Stimulated activated CD8-positive, alpha-beta memory T cell treated with anti-CD3 and anti-CD28 coated beads, Interleukin-15, amount 100 ng/mL, for 4 hours (primary cell): ENCODE results near the gene ULBP2.
"Not testable (repeated sequence)": the region's sequence is repeated elsewhere in the genome, so short reads cannot be mapped to it uniquely, and the experiment has no call there.

Experiments
- DNase-seq, 2 donors: peaks; one replicate each; pipeline ENCODE4 v3.0.0-alpha.2; 2020; ENCODE audit warnings: low read depth in 2 of 2

ULBP2 gene

DNA sequence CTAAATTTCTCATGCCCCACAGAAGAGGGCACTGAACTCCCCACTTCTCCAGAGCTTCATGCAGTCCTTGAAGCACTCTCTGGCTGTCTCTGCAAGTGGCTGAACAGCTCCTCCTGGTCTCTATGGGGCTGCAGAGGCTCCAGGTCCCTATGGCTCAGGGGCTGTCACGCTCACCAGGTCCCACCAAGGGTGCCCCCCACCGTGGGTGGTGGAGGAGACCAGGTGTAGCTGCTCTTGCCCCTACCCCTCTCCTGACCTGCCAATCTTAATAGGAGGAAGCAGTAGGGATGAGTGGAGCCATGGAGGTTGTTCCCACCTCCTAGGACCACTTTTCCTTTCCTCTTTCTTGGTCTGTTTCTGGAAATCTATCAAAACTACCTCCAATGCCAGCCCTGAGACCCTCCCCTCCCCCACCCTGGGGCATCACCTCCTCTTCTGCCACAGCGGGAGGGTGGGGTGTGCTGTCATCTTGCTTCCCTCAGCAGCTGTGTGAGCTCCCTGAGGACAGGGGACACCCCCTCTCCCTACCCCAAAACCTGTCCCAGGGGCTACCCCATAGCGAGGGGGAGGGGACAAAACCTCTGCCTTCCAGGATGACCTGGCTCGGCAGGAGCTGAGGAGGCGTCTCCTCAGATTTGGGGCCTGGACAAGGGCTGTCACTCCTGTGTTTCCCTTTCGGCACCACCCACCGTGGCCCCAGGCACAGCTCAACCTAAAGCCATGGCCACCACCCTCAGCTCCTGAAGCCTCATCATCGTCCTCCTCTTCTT is 31.9 kb upstream of the ULBP2 start:
- DNase-seq = no peak

DNA sequence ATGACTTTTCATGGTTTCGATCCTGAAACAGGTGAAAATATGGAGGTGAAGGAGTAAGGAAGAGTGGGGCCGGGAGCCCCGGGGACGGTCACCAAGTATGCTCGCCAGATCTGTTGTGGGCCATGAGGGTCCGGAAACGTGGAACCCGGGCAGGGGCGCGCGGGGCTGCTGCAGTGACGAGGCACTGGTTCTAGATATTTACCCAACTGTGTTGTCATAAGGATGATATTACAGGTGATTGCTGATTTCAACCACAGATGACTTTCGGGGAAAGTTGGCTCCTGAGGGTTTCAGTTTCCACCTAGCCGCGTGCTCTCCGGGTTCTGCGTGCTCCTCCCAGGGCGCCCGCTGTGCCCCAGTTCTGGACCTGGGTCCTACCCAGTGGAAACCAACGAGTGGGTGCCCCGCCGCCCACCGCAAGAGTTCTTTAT is 31.1 kb upstream of the ULBP2 start:
- DNase-seq = no peak

DNA sequence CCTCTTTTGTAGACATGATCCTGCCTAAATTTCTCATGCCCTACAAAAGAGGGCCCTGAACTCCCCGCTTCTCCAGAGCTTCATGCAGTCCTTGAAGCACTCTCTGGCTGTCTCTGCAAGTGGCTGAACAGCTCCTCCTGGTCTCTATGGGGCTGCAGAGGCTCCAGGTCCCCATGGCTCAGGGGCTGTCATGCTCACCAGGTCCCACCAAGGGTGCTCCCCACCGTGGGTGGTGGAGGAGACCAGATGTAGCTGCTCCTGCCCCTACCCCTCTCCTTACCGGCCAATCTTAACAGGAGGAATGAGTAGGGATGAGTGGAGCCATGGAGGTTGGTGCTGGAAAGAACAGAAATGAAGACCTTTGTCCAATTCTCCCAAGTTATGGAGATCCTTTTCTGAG is 29.1 kb upstream of the ULBP2 start:
- DNase-seq = not testable (repeated sequence)

DNA sequence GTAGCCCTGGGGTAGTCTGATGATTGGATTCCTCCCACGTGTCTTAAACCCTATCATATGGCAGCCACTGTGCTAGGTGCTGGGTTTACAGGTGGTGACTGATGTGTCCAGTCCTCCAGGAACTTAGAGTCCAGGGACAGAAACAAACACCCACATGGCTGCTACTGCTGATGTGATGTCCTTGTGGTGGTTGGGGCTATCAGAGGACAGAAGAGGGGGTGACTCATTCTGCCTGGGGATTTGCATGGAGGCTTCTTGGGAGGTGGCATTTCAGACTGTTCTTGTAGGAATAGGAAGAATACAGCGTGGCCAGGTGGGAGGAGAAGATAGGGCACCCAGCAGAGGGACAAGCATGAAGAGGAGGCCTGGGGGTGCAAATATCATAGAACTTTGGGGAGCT is 28.7 kb upstream of the ULBP2 start:
- no peak for DNase-seq

DNA sequence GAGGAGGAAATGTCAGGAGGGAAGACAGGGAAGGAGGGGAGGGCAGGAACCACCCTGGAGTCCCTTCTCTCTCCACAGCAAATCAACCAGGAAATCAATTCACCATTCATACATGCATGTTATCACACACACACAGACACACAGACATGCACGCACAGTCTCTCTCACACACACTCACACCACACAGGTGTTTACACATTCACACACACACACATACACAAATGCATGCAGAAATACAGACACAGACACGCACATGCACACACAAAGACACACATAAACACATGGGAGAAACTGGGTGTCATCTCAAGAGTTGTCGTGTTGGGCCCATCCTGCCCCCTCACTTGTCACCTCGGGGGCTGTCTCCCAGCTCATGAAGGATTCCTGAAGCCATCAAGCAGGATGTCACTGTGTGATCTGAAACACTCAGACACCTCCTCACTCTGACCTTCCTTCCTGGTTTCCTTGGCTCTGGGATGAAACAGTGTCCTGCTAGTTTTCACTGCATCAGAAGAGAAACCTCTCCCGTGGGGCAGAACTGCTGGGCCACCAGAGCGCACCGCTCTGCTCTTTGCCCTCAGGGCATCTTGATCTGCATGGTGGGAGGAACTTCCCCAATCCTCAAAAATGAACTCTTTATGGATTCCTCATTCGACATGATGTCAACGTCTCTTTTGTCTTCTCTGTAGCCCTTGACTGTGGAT is 28.1 kb upstream of the ULBP2 start:
- no peak for DNase-seq

DNA sequence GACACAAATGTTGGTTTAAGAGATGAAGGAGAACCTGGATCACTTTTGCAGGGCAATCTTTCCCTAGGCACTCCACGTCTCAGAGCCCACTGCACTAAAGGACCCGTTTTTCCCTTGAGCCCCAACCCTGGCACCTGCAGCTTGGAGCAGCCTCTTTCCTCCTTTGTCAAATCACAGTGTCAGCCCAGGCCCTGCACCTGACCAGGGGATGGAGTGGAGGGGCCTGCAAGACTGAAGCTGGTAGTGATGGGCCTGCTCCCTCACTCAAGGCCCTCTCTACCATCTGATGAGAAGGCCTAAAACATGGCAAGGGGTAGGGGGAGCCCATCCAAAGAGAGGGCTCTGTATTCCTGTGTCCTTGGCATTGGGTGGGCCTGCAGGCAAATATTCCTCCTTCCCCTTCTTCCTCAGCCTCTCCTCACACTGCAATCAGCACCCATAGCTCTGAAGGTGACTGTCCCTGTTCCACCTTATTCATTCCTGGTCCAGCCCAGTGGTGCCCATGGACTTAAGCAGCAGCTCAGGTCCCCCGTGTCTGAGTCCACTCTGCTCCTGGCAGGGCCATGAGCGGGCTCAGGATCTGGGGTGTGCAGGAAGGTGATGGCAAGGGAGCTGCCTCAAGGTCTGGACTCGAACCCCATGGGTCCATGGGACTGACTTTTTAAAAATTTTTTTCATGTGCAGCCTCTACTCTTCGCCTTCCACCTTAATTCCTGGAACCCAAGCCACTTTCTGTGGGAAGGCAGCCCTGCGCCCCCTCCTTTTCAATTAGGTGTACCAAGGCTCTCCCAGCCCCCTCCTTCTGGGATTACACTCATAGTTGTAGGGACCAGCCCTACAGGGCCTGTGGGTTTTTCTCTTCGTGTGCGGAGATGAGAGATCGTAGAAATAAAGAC is 25.6 kb upstream of the ULBP2 start:
- DNase-seq = no peak

DNA sequence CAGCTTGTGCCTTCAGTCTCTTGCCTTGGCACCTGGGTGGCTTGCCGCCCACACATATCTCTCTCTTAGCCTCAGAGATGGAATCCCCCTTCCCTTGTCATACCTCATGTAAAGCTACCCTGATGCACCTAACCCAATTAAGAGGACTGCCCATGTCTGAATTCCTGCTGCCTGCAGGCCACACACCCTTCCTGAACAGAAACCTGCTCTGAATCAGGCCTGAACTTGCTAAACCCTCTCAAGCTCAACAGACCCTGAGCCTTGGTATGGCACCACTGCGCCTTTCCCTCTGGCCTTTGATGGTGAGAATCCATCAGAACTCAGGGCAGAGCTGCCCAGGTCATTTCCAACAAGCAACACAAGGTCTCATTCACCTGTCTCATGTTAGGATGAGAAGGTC is 24.1 kb upstream of the ULBP2 start:
- DNase-seq = no peak

DNA sequence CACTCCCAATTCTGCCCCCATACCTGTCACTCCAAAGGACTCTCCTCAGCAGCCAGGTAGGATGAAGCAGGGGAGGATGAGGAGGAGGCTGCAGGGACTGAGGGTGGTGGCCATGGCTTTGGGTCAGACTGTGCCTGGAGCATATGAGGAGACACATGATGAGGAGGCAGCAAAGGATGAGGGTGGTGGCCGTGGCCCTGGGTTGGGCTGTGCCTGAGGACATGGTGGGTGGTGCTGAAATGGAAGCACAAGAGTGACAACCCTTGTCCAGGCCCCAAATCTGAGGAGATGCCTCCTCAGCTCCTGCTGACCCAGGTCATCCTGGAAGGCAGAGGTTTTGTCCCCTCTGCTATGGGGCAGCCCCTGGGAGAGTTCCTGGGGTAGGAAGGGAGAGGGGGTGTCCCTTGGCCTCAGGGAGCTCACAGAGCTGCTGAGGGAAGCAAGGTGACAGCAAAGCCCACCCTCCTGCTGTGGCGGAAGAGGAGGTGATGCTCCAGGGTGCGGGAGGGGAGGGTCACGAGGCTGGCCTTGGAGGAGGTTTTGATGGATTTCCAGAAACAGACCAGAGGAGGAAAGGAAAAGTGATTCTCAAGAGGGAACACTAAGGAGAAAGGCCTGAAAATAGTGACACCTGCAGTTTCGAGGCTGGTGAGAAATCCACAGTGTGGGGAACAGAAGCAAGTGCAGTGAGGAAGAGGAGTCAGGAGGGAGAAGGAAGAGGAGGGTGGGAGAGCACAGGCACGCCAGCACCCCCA is 23.5 kb upstream of the ULBP2 start:
- no peak for DNase-seq

DNA sequence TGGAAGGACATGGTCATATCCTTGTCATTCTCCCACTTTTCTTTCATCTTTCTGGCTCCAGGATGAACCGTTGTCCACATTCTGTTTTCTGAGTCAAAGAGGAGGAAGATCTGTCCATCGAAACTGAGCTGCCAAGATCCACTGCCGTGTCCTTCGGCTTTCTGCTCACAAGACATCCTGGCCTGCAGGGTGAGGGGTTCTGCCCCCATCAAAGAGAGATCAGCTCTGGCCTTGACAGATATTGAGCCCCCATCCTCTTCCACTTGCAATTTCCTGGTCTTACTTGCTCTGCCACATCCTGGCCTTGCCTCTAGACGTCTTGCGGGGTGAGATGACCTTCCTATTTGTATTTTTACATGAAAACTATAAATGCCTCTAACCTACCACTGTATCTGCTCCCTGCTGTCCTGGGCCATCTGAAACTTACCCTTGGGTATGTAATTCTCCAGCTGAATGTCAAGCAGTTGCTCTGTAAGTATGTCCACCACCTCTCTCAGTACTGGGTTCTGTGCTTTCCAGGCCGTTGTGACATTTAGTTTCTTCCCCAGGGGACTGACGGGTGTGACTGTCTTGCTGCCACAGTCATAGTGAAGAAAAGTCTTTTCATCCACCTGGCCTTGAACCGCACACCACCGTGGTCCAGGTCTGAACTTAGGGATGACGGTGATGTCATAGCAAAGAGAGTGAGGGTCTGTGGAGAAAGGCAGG is 22.5 kb upstream of the ULBP2 start:
- not testable (repeated sequence) for DNase-seq

DNA sequence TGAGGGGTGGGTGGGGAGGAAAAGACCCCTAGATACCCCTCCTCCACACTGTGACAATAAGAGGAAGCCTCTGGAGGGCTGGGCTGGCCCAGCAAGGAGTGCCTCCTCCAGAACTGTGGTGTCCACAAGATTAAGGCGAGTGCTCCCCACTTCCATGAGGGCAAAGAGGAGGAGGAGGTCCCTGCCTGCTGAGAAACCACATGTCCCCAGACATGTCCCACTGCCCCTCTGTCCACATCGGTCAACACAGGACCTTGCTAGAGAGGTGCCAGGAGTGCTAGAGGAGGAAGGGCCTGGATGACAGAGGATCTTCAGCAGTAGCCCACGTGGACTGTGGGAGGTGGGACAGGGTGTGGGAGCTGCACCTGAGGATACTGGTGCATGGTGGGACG is 22.0 kb upstream of the ULBP2 start:
- DNase-seq = no peak

DNA sequence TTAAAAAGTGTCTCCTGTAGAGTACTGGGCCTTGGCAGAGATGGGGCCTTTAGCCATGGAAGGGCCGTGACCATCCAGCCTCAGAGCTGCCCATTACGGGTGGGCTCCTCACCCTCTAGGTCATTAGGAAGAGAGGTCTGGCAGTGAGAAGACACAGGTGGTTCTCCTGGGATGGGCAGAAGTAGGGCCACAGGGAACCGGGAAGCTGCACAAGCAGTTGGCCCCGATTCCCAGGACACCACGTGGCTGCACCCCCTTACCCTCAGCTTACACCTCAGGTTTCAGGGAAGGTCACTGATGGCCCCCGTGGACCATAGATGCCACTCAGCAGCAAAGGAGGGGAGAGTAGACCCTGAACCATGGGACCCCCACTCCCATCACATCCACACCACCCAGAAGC is 20.5 kb upstream of the ULBP2 start:
- DNase-seq = no peak

DNA sequence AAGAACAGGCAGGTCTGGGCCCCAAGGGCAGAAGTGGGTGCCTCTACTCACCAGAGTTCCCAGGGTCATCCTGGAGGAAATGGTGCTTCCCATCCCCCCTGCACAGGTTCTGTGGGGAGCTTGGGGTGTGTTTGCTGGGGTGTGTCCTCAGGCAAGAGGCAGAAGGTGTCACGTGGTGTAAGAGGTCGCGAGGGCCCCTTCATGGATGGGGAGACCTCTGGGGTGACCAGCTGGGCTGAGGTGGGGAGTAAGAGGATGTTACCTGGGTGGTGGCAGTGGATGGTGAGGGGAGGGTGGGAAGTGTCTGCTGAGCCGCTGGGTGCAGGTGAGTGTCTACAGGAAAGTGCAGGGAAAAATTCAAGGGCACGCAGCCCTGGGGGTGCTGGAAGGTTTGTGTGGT is 19.7 kb upstream of the ULBP2 start:
- not testable (repeated sequence) for DNase-seq

DNA sequence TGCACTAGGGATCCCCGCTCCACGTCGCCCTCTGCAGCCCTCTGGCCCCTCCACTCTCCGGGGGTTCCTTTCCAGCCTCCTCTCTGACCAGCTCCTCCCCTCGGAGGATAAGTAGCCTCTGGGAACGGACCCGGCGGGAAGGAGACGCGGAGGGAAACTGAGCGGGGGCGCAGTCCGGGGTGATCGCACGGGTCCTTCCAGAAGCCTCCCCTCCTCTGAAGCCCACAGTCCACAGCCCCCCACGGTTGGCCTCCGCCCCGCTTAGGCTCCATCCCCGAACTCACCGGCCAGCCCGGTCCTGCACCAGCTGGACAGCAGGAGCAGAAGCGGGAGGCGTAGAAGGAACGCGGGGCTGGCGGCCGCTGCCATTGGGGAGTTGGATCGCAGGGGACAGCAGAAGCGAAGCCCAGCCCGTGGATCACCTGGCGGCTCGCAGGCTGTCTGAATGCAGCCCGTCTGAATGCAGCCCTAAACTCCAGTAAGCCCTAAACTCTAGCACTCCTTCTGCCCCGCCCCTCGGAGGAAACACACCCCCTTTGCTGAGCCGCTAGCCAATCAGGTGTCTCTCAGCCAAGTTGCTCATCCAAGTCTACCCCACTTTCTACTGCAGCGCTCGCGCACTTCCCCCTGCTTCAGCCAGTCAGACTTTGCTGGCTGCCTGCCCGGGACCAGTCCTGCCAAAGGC is 19.0 kb upstream of the ULBP2 start, which contains the start of gene RAET1G:
Gene RAET1G, minus strand, starts transcription at position 480 of the 685 bp plus-strand sequence. Its CDS starts 111 bp downstream, at position 369.
- DNase-seq = peak; percentile 58 to 73

DNA sequence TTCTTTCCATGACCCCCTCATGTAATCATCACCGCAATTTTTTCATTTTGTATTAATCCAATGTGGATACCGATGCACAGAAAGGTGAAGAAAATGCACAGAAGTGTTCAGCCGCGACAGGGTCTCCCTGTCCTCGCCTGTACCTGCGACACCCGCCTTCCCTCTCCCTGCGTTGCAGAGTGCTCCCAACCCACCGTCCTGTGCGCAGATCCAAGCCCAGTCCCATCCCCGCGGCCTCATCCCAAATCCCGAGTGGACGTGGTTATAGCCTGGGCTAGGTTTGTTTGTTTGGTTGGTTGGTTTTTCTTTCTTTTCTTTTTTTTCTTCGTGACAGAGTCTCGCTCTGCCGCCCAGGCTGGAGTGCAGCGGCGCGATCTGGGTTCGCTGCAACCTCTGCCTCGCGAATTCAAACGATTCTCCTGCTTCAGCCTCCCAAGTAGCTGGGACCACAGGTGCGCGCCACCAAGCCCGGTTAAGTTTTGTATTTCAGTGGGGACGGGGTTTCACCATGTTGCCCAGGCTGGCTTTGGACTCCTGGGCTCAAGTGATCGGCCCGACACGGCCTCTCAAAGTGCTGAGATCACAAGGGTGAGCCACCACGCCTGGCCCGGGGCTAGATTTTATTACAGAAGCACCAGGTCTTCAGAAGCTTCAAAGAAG is 18.4 kb upstream of the ULBP2 start:
- no peak for DNase-seq

DNA sequence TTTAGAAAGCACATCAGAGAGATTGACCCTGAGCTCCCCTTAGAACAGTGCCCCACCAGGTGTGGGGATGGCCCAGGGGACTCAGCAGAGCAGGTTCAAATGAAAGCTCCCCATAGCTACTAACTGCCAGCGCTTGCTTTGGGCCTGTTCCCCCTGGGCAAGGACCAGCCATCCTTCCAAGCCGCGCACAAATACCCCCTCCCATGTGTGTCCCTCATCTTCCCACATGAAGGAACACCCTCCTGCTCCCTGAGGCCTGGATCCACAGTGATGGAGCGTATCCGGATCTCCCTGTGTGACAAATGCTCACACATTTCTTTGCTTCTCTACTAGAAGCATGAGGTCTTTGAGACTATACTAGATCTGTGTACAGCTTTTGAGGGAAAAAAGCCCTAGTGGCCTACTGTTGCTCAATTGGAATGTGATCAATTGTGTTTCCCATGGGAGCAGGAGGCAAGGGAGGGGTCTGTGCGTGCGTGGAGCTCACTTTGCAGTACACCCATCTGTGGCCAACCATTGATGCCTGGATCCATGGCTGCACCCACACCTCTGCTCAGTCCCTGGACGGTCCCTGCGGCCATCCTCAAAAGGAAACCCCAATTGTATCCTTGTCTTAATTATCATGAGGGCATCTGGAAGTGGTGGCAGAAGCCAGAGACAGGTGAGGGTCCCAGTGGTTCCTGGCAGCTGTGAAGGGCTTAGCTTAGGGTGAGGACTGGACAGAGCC is 17.4 kb upstream of the ULBP2 start:
- no peak for DNase-seq

DNA sequence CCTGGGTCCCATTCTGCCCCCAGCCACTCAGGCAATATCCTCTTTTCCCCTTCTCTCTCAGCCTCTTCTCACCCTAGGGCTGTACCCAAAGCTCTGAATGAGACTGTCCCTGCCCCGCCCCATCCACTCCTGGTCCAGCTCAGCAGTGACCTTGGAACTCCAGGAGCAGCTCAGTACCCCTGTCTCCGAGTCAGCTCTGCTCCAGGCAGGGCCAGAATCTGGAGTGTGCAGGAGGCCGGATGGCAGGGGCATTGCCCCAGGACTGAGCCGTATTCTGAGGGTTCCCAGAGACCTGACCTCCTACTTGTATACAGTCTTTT is 16.9 kb upstream of the ULBP2 start:
- no peak for DNase-seq

DNA sequence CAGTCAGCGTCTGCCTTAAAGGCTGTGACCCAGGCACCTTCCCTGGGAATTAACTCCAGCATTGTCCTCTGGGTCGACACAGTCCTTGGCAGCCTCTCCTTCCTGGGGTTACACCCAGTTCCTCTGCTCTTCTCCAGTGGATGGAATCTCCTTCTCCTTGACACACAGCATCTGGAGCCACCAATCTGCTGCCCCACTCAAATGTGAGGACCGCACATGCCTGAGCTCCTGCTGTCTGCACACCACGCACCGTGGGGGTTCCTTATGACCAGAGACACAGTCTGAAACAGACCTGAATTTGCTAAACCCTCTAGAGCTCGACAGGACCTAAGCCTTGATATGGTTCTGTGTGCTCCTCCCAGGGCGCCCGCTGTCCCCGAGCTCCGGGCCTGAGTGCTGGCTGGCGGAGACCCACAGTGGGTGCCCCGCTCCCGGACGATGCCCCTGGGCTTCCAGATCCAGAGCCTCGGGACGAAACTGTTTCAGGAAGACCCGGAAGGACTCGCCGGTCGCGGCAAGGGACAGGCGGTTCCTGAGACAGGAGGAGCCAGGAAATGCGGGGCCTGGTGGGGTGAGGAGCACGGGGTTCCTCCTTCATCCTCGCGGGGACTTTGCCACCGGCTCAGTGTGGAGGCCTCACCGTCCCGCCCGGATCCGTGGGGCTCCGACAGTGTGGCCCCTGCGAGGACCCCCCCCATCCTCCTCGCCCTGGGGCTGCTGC is 16.4 kb upstream of the ULBP2 start:
- DNase-seq = no peak

DNA sequence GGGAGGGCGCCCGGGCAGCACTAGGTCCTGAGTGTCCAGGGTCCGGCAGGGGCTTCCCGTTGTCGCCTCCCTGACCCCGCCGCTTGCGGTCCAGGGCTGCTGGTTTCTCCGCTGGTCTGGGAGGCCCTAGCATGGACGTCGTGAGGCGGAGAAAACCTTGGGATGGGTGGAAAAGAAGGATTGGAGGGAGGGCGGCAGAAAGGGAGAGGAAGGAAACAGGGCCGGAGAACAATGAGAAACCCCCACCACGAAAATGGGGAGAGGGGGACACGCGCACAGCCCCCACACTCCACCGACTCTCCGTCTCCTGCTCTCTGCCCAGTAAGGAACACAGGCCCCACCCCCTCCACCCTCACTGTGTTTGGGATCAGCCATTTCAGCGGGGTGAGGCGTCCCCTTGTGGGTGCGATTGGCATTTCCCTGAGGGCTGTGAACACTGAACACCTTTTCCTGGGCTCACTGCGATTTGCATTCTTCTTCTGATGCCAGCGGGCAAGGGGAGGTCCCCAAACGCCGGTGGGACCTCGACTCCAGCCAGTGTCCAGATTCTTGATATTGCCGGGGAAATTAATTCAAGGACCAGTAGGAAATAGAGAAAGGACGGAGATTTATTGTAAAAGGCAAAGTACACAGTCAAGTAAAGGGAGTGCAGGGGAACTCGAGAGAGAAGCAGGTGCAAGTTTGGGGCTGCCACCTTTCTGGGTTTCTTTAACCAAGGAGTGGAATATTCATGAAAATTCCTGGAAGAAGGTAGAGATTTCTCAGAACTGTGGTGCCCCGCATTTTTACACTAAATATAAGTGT is 15.6 kb upstream of the ULBP2 start:
- DNase-seq = peak; percentile 29 to 37
